Effector memory CD4-positive, alpha-beta T cell (primary cell): ENCODE data around the gene APBB3.
A peak's percentile ranks its signal among the peaks of the same experiment; 100 is the strongest.

Experiments used
- DNase-seq, 3 donors: peaks; one replicate each; pipeline ENCODE4 v3.0.0-alpha.2; 2020
- H3K27ac ChIP-seq: 2 replicates; pipeline ENCODE4 v1.7.0; 2013; ENCODE audit warnings: mild to moderate bottlenecking, low read length, moderate library complexity; ENCODE audit not compliant: insufficient read depth, poor library complexity, severe bottlenecking
- H3K27me3 ChIP-seq: replicated peaks from 2 replicates; pipeline ENCODE4 v1.7.0; 2013; ENCODE audit warnings: mild to moderate bottlenecking, low read length; ENCODE audit not compliant: insufficient read depth, control insufficient read depth, poor library complexity, severe bottlenecking
- H3K36me3 ChIP-seq: 2 replicates; pipeline ENCODE4 v1.7.0; 2013; ENCODE audit warnings: mild to moderate bottlenecking, low read length, moderate library complexity; ENCODE audit not compliant: control insufficient read depth, insufficient read depth
- H3K4me1 ChIP-seq: 2 replicates; pipeline ENCODE4 v1.7.0; 2013; ENCODE audit warnings: low read length, mild to moderate bottlenecking; ENCODE audit not compliant: control insufficient read depth, insufficient read depth, poor library complexity, severe bottlenecking
- H3K4me3 ChIP-seq: 2 replicates; pipeline ENCODE4 v1.7.0; 2013; ENCODE audit warnings: low read length, low read depth, mild to moderate bottlenecking; ENCODE audit not compliant: insufficient read depth, poor library complexity, severe bottlenecking
- H3K9me3 ChIP-seq: 2 replicates; pipeline ENCODE4 v1.7.0; 2013; ENCODE audit warnings: mild to moderate bottlenecking, low read length, moderate library complexity; ENCODE audit not compliant: control insufficient read depth

The APBB3 gene

GRCh38 chr5:140576776-140577201, 12.4 kb upstream of the APBB3 start:
- DNase-seq, result no peak
- Histone ChIP-seq H3K27me3 (no peaks in the 10 kb centered on the region), H3K9me3 (no peaks in the 10 kb centered on the region), H3K27ac (no peak overlapping the region), H3K36me3 (no peaks in the 10 kb centered on the region), H3K4me1 (no peaks in the 10 kb centered on the region), H3K4me3 (no peak overlapping the region)

DNA sequence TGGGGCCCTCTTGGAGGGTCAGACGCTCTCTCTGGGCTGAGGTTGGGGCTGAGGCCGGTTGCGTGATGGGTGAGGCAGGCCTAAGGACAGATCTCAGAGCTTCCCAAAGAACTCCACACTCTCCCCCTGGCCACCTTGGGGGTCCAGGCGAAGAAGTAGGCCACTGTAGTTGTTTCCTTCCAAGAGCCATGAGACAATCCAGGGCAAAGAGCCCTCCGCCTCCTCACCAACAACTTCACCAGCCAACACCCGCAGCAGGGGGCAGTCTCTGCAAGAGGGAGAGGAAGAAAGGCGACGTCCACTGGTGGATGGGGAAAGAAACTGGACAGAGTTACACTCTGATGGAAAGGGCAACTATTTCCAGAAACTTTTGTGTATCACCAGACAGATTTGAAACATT, 10.9 kb upstream of the APBB3 start:
- Histone ChIP-seq H3K36me3 (peaks cover 8% of the 10 kb centered on the region), H3K27ac (no peak overlapping the region), H3K27me3 (no peaks in the 10 kb centered on the region), H3K4me1 (no peaks in the 10 kb centered on the region), H3K4me3 (no peak overlapping the region), H3K9me3 (no peaks in the 10 kb centered on the region)
- DNase-seq, result no peak

- H3K27me3 ChIP-seq, result no peaks in the 10 kb centered on the region
- DNase-seq, result no peak
- no peaks in the 10 kb centered on the region for H3K9me3 ChIP-seq
Measured at GRCh38 chr5:140574165-140574564, 9.8 kb upstream of the APBB3 start.

DNA sequence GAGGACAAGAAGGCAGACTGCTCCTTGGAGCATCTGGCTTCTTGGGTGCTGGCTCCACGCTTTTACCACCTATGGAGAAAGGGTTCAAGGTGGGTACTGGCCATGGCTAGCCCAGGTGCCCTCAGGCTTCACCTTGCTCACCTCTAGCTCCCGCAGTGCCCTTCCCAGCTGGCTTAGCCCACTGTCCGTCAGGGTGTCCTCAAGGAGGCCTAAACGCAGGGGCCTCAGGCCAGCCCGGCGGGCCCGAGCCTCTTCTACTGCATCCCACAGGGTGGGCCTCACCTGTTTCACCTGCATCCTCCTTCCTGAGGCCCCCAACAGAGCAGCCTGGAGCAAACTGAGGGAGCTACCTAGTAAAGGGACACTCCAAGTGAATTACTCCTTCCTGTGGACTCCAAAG, 9.3 kb upstream of the APBB3 start:
- Histone ChIP-seq H3K4me1 (peaks cover 2% of the 10 kb centered on the region), H3K9me3 (no peaks in the 10 kb centered on the region), H3K27me3 (no peaks in the 10 kb centered on the region), H3K27ac (no peak overlapping the region), H3K4me3 (no peak overlapping the region), H3K36me3 (peaks cover 9% of the 10 kb centered on the region)
- DNase-seq, result no peak

More at GRCh38 chr5:140574165-140574564, 9.8 kb upstream of the APBB3 start:
- H3K27ac ChIP-seq, result no peak overlapping the region
- H3K4me1 ChIP-seq, result no peaks in the 10 kb centered on the region
- H3K4me3 ChIP-seq, result no peak overlapping the region
- H3K36me3 ChIP-seq, result peaks cover 9% of the 10 kb centered on the region

GRCh38 chr5:140571105-140571504, 6.7 kb upstream of the APBB3 start:
- Histone ChIP-seq H3K36me3 (peaks cover 21% of the 10 kb centered on the region), H3K9me3 (no peaks in the 10 kb centered on the region), H3K4me3 (no peak overlapping the region), H3K27me3 (no peaks in the 10 kb centered on the region), H3K27ac (no peak overlapping the region), H3K4me1 (peaks cover 4% of the 10 kb centered on the region)
- DNase-seq, result no peak

GRCh38 chr5:140570488-140570887, 6.1 kb upstream of the APBB3 start:
- Histone ChIP-seq H3K4me3 (no peak overlapping the region), H3K27me3 (no peaks in the 10 kb centered on the region)
- no peak for DNase-seq

GRCh38 chr5:140570058-140570457, 5.7 kb upstream of the APBB3 start:
- Histone ChIP-seq H3K27ac (peak overlapping the region; percentile 79), H3K27me3 (no peaks in the 10 kb centered on the region), H3K36me3 (peaks cover 21% of the 10 kb centered on the region), H3K9me3 (no peaks in the 10 kb centered on the region), H3K4me1 (peaks cover 13% of the 10 kb centered on the region), H3K4me3 (no peak overlapping the region)
- DNase-seq, result no peak

More at GRCh38 chr5:140570488-140570887, 6.1 kb upstream of the APBB3 start:
- peaks cover 8% of the 10 kb centered on the region for H3K4me1 ChIP-seq
- H3K9me3 ChIP-seq, result no peaks in the 10 kb centered on the region
- H3K27ac ChIP-seq, result no peak overlapping the region
- peaks cover 21% of the 10 kb centered on the region for H3K36me3 ChIP-seq

DNA sequence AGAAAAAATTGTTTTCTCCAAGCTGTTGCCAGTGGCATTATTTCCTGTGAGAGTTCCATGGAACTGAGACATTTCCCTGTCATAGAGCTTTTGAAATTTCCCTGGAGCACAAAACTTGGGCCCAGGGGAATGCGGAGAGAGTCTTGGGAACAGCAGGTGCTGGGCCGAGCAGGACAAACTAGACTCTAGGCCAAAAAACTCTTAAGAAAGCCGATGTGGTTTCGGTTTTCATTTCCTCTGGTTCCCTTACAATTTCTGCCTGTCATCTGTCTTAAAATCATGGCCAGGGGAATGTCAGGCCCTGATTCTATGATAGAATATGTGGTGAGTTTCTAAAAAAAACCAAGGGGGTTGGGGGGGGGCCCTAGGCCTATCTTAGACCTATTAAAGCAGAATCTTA, 4.8 kb upstream of the APBB3 start:
- H3K27me3 ChIP-seq, result no peaks in the 10 kb centered on the region
- H3K9me3 ChIP-seq, result no peaks in the 10 kb centered on the region
- H3K36me3 ChIP-seq, result peaks cover 21% of the 10 kb centered on the region
- peak overlapping the region; percentile 22 for H3K4me3 ChIP-seq
- DNase-seq, result no peak
- H3K4me1 ChIP-seq, result peaks cover 15% of the 10 kb centered on the region
- H3K27ac ChIP-seq, result peak overlapping the region; percentile 79

DNA sequence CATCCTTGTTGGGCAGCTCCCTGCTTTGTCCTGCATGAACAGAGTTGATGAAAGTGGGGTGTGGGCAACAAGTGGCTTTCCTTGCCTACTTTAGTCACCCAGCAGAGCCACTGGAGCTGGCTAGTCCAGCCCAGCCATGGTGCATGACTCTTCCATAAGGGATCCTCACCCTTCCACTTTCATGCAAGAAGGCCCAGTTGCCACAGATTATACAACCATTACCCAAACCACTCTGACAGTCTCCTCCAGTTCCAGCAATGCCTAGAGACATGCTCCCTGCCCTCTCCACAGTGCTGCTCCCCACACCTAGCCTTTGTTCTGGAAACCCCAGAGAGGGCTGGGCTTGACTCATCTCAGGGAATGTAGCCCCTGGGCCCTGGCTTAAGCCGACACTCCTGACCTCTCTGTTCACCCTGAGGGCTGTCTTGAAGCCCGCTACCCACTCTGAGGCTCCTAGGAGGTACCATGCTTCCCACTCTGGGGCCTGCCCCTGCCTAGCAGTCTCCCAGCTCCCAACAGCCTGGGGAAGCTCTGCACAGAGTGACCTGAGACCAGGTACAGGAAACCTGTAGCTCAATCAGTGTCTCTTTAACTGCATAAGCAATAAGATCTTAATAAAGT, 4.2 kb upstream of the APBB3 start:
- peaks cover 21% of the 10 kb centered on the region for H3K36me3 ChIP-seq
- DNase-seq, result no peak
- H3K4me1 ChIP-seq, result peaks cover 19% of the 10 kb centered on the region
- no peak overlapping the region for H3K4me3 ChIP-seq
- H3K27me3 ChIP-seq, result no peaks in the 10 kb centered on the region
- H3K27ac ChIP-seq, result peak overlapping the region; percentile 79
- no peaks in the 10 kb centered on the region for H3K9me3 ChIP-seq

DNA sequence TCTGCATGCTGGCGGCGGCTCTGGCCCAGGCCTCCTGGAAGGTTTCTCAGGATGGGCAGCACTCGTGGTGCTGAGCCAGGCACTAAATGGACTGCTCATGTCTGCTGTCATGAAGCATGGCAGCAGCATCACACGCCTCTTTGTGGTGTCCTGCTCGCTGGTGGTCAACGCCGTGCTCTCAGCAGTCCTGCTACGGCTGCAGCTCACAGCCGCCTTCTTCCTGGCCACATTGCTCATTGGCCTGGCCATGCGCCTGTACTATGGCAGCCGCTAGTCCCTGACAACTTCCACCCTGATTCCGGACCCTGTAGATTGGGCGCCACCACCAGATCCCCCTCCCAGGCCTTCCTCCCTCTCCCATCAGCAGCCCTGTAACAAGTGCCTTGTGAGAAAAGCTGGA, 3.5 kb upstream of the APBB3 start:
- no peak for DNase-seq
- H3K4me1 ChIP-seq, result peaks cover 22% of the 10 kb centered on the region
- no peak overlapping the region for H3K4me3 ChIP-seq
- no peak overlapping the region for H3K27ac ChIP-seq
- peaks cover 21% of the 10 kb centered on the region for H3K36me3 ChIP-seq
- no peaks in the 10 kb centered on the region for H3K9me3 ChIP-seq
- no peaks in the 10 kb centered on the region for H3K27me3 ChIP-seq
